Tibial nerve (tissue), 4 donors: Measurements from ENCODE around the gene MAX.

Source experiments
- EP300 ChIP-seq, 2 donors: sonication (generic); formaldehyde crosslinking; IDR thresholded peaks; one replicate each; pipeline ENCODE4 v1.6.1; 2017; ENCODE audit warnings: antibody characterized with exemption in 2 of 2, mild to moderate bottlenecking in 1 of 2
- POLR2A ChIP-seq, 2 donors: fragments of 450-650 bp; IDR thresholded peaks; one replicate each; pipeline ENCODE4 v1.6.1; 2017; ENCODE audit warnings: antibody characterized with exemption in 2 of 2, mild to moderate bottlenecking in 2 of 2, moderate library complexity in 2 of 2
- TF ChIP-seq, protein P1 (sequence below), 5 experiments: fragments of 200-600 bp in 3 of 5; fragments of 450-650 bp in 2 of 5; sonication (generic) in 3 of 5; IDR thresholded peaks; one replicate each; pipeline ENCODE4 v1.5.1; 2016 to 2019; ENCODE audit warnings: antibody characterized with exemption in 5 of 5, mild to moderate bottlenecking in 3 of 5, moderate library complexity in 2 of 5

DNA sequence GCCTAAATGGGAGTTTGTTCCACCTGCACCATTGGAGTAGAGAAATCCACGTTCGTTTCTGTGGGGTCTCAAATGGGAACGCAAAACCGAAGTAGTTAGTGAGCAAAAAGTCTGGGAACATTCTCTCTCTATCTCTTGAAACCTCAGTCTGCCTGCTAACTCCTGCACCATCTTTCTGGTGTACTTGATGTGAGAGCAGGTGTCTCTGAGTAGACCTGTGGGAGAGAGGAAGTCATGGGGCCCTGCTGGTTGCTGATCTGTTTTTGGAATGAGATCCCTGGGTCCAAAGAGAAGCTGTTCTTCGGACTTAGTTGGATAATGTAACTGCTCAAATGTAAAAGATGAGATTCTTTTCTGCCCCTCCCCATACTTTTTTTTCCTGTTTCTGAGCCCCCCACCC lies 57.3 kb downstream of the MAX start:
- TF ChIP-seq, protein P1, sequence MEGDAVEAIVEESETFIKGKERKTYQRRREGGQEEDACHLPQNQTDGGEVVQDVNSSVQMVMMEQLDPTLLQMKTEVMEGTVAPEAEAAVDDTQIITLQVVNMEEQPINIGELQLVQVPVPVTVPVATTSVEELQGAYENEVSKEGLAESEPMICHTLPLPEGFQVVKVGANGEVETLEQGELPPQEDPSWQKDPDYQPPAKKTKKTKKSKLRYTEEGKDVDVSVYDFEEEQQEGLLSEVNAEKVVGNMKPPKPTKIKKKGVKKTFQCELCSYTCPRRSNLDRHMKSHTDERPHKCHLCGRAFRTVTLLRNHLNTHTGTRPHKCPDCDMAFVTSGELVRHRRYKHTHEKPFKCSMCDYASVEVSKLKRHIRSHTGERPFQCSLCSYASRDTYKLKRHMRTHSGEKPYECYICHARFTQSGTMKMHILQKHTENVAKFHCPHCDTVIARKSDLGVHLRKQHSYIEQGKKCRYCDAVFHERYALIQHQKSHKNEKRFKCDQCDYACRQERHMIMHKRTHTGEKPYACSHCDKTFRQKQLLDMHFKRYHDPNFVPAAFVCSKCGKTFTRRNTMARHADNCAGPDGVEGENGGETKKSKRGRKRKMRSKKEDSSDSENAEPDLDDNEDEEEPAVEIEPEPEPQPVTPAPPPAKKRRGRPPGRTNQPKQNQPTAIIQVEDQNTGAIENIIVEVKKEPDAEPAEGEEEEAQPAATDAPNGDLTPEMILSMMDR (IDR thresholded peaks at IDR 0.05): no peak
- TF ChIP-seq POLR2A (IDR thresholded peaks at IDR 0.05) (no peak), EP300 (IDR thresholded peaks at IDR 0.05) (no peak)
